Ishikawa (cell line): Measurements from ENCODE around the gene NPY2R.

Experiments
- CEBPB ChIP-seq: IDR thresholded peaks from 2 replicates; pipeline ENCODE4 v1.6.1; 2012
- EP300 ChIP-seq: IDR thresholded peaks from 2 replicates; pipeline ENCODE4 v1.6.1; 2012; ENCODE audit warnings: borderline replicate concordance
- TAF1 ChIP-seq: IDR thresholded peaks from 2 replicates; pipeline ENCODE4 v1.6.1; 2012; ENCODE audit warnings: low read depth, mild to moderate bottlenecking
- TEAD4 ChIP-seq: IDR thresholded peaks from 2 replicates; pipeline ENCODE4 v1.6.1; 2012
- TF ChIP-seq, protein P1 (sequence below): IDR thresholded peaks from 2 replicates; pipeline ENCODE4 v1.6.1; 2012
- TF ChIP-seq, protein P2 (sequence below): IDR thresholded peaks from 2 replicates; pipeline ENCODE4 v1.6.1; 2012; ENCODE audit warnings: low read depth, mild to moderate bottlenecking
- TF ChIP-seq, protein P3 (sequence below): IDR thresholded peaks from 2 replicates; pipeline ENCODE4 v1.6.1; 2012

DNA sequence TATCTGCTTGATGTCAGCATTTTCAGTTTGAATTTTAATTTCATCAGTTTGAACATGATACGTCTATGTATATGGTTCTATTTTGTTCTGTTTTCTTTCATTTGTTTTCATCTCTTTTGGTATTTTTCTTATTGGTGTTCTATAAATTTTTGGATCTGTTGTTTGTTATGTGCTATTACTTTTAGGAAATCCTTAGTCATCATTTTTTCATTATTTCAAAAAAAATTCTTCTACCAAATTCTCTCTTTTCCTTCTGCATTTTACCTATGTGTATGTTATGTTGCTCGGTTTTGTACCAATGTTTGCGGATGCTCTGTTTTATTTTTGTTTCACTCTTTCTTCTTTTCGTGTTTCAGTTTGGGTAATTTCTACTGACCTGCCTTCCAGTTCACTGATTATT is 32.8 kb downstream of the NPY2R start:
- TF ChIP-seq, protein P1, sequence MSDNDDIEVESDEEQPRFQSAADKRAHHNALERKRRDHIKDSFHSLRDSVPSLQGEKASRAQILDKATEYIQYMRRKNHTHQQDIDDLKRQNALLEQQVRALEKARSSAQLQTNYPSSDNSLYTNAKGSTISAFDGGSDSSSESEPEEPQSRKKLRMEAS: no peak
- TF ChIP-seq TAF1 (no peak), EP300 (no peak), CEBPB (no peak), TEAD4 (no peak)
- TF ChIP-seq, protein P2, sequence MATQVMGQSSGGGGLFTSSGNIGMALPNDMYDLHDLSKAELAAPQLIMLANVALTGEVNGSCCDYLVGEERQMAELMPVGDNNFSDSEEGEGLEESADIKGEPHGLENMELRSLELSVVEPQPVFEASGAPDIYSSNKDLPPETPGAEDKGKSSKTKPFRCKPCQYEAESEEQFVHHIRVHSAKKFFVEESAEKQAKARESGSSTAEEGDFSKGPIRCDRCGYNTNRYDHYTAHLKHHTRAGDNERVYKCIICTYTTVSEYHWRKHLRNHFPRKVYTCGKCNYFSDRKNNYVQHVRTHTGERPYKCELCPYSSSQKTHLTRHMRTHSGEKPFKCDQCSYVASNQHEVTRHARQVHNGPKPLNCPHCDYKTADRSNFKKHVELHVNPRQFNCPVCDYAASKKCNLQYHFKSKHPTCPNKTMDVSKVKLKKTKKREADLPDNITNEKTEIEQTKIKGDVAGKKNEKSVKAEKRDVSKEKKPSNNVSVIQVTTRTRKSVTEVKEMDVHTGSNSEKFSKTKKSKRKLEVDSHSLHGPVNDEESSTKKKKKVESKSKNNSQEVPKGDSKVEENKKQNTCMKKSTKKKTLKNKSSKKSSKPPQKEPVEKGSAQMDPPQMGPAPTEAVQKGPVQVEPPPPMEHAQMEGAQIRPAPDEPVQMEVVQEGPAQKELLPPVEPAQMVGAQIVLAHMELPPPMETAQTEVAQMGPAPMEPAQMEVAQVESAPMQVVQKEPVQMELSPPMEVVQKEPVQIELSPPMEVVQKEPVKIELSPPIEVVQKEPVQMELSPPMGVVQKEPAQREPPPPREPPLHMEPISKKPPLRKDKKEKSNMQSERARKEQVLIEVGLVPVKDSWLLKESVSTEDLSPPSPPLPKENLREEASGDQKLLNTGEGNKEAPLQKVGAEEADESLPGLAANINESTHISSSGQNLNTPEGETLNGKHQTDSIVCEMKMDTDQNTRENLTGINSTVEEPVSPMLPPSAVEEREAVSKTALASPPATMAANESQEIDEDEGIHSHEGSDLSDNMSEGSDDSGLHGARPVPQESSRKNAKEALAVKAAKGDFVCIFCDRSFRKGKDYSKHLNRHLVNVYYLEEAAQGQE: no peak
- TF ChIP-seq, protein P3, sequence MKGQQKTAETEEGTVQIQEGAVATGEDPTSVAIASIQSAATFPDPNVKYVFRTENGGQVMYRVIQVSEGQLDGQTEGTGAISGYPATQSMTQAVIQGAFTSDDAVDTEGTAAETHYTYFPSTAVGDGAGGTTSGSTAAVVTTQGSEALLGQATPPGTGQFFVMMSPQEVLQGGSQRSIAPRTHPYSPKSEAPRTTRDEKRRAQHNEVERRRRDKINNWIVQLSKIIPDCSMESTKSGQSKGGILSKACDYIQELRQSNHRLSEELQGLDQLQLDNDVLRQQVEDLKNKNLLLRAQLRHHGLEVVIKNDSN: no peak
